HG03521 (cell line): ENCODE data around the gene LENG8.

ENCODE experiments used
- ATAC-seq: cut with Tn5 transposase; IDR thresholded peaks from one replicate; pipeline ENCODE4 v1.9.1; 2021; ENCODE audit warnings: mild to moderate bottlenecking, moderate library complexity; ENCODE audit not compliant: unreplicated experiment

LENG8 gene

GRCh38 chr19:54448774-54449700 lies at the start of gene LENG8:
TSS of gene LENG8 (plus strand) at chr19:54449199. CDS start at chr19:54451345, 2,146 bp downstream.
- peak; percentile 88 for ATAC-seq

- no peak for ATAC-seq
Observed at GRCh38 chr19:54400913-54401312, 48.1 kb upstream of the LENG8 start.

- no peak for ATAC-seq
Observed at GRCh38 chr19:54403054-54403453, 45.9 kb upstream of the LENG8 start.

GRCh38 chr19:54405628-54406027 lies 43.4 kb upstream of the LENG8 start:
- ATAC-seq, result no peak

GRCh38 chr19:54407780-54408179 lies 41.2 kb upstream of the LENG8 start:
- ATAC-seq, result no peak

GRCh38 chr19:54408456-54409026 lies 40.5 kb upstream of the LENG8 start:
- ATAC-seq, result no peak

GRCh38 chr19:54411033-54411432 lies 38.0 kb upstream of the LENG8 start:
- no peak for ATAC-seq

- ATAC-seq, result no peak
Observed at GRCh38 chr19:54412877-54413276, 36.1 kb upstream of the LENG8 start.

- no peak for ATAC-seq
Observed at GRCh38 chr19:54414156-54414555, 34.8 kb upstream of the LENG8 start.

- no peak for ATAC-seq
Observed at GRCh38 chr19:54415208-54415900, 33.6 kb upstream of the LENG8 start, which contains the start of gene TTYH1. TSS of gene TTYH1 (plus strand) at chr19:54415464. CDS start at chr19:54415553, 89 bp downstream.

GRCh38 chr19:54415901-54416673 lies 32.9 kb upstream of the LENG8 start:
- no peak for ATAC-seq

GRCh38 chr19:54416695-54417491 lies 32.1 kb upstream of the LENG8 start:
- ATAC-seq, result no peak

GRCh38 chr19:54418030-54418929 lies 30.7 kb upstream of the LENG8 start:
- no peak for ATAC-seq

GRCh38 chr19:54418930-54419800 lies 29.8 kb upstream of the LENG8 start:
- ATAC-seq, result no peak

GRCh38 chr19:54420068-54420382 lies 29.0 kb upstream of the LENG8 start:
- ATAC-seq, result no peak

- no peak for ATAC-seq
Observed at GRCh38 chr19:54420383-54421168, 28.4 kb upstream of the LENG8 start.

GRCh38 chr19:54421169-54421516 lies 27.9 kb upstream of the LENG8 start:
- no peak for ATAC-seq

- ATAC-seq, result no peak
Observed at GRCh38 chr19:54421521-54421920, 27.5 kb upstream of the LENG8 start.
